HL-60 (cell line): ENCODE data around the gene DUSP22.
"Not testable (repeated sequence)": the region's sequence is repeated elsewhere in the genome, so short reads cannot be mapped to it uniquely, and the experiment has no call there.

ENCODE experiments used
- CTCF ChIP-seq: IDR thresholded peaks from one replicate; pipeline ENCODE4 v1.5.1; 2011; ENCODE audit warnings: low read length, control low read depth, inconsistent platforms; ENCODE audit not compliant: insufficient read depth
- GABPA ChIP-seq: IDR thresholded peaks from 2 replicates; pipeline ENCODE4 v1.6.1; 2012; ENCODE audit warnings: low read depth
- POLR2AphosphoS5 ChIP-seq: IDR thresholded peaks from 2 replicates; pipeline ENCODE4 v1.6.1; 2012; ENCODE audit warnings: low read depth
- REST ChIP-seq: IDR thresholded peaks from 2 replicates; pipeline ENCODE4 v1.6.1; 2012; ENCODE audit warnings: low read depth; ENCODE audit not compliant: insufficient replicate concordance
- SPI1 ChIP-seq: IDR thresholded peaks from 2 replicates; pipeline ENCODE4 v1.6.1; 2012; ENCODE audit warnings: low read depth, mild to moderate bottlenecking, borderline replicate concordance

- not testable (repeated sequence) for TF ChIP-seq CTCF, POLR2AphosphoS5, GABPA, REST, SPI1
These were observed 33.0 kb downstream of the DUSP22 start for GRCh38 chr6:325161-325860.
